DMS 273 (cell line): Measurements from ENCODE around the gene NFATC1.

ENCODE experiments used
- DNase-seq: peaks from one replicate; lab custom pipeline; 2025; ENCODE audit not compliant: unreplicated experiment; lab: John Stamatoyannopoulos, UW

NFATC1 gene

DNA sequence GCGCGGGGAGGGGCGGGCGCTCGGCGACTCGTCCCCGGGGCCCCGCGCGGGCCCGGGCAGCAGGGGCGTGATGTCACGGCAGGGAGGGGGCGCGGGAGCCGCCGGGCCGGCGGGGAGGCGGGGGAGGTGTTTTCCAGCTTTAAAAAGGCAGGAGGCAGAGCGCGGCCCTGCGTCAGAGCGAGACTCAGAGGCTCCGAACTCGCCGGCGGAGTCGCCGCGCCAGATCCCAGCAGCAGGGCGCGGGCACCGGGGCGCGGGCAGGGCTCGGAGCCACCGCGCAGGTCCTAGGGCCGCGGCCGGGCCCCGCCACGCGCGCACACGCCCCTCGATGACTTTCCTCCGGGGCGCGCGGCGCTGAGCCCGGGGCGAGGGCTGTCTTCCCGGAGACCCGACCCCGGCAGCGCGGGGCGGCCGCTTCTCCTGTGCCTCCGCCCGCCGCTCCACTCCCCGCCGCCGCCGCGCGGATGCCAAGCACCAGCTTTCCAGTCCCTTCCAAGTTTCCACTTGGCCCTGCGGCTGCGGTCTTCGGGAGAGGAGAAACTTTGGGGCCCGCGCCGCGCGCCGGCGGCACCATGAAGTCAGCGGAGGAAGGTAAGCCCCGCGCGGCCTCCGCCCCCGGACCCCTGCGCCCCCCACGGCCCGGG lies at the start of gene NFATC1:
Gene NFATC1, plus strand, starts transcription at position 170 of the 644 bp plus-strand sequence. Its CDS starts 295 bp downstream, at position 465.
- DNase-seq = peak; percentile 81

DNA sequence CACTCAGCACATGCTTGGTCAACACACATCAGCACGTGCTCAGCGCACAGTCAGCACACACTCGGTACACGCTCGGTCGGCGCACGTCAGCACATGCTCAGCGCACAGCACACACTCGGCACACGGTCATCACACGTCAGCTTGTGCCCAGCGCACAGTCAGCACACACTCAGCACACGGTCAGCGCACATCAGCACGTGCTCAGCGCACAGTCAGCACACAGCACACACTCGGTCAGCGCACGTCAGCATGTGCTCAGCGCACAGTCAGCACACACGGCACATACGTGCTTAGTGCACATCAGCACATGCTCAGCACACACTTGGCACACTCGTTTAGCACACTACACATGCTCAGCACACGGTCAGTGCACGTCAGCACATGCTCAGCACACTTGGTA lies 49.7 kb upstream of the NFATC1 start:
- DNase-seq = no peak

DNA sequence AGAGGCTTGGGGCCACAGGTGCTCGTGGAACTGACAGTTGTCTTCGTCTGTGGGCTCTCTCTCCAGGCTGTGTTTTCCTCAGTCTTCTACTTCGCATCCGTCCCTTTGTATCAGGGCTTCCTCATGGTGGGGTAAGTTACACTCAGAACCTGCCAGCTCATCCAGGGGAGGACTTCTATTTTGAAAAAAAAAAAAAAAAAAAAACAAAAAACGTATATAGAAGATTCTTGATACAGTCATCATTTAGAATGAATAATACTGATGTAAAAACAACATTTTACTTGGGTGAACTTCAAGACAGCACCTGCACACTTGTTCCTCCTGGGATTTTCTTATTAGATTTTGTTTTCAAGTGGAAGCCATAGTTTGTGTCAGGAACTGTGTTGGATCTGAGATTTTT lies 47.7 kb upstream of the NFATC1 start:
- no peak for DNase-seq

DNA sequence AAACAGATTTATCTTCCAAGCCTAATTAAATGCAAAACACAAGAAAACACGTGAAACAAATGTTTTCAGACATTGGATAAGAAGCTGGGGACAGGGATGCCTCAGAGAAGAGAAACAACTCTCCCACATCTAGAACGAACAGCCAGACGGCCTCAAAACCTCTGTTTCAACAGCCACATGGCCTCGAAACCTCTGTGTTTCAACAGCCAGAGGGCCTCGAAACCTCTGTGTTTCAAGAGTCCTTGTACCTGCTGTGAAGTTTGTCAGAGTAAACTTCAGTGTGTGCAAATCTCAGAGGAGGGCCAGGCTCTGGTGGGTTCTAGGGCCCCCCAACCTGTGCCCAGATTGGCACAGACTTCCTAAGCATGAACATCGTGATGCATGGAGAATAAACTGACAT lies 43.3 kb upstream of the NFATC1 start:
- DNase-seq = no peak

DNA sequence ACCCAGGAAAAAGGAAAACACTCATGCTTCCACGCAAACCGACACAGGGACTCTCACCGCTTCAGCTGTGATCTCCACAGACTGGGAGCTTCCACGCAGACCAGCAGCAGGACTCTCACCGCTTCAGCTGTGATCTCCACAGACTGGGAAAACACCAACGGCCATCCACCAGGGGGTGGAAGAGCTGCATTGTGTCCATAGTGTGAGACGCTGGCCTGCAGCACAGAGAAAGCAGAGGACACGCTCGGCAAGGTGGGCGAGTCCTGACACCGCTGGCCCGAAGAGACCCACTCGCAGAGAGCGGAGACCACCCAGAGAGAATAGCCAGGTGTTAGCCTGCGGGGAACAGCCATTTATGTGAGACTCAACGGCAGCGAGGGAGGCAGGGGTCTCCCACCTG lies 42.5 kb upstream of the NFATC1 start:
- DNase-seq = peak; percentile 12

DNA sequence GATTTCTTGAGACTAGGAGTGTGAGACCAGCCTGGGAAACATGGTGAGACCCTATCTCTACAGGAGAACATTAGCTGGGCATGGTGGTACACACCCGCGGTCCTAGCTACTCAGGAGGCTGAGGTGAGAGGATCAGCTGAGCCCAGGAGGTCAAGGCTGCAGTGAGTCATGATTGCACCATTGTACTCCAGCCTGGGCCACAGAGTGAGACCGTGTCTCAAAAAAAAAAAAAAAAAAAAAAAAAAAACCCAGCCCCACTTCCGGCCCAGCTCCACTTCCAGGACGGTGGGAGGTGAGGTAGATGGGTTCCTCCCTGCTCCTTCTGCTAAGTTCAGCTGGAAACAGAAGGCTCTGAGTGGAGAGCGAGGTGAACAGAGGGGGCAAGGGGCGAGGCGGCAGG lies 41.4 kb upstream of the NFATC1 start:
- DNase-seq = no peak

DNA sequence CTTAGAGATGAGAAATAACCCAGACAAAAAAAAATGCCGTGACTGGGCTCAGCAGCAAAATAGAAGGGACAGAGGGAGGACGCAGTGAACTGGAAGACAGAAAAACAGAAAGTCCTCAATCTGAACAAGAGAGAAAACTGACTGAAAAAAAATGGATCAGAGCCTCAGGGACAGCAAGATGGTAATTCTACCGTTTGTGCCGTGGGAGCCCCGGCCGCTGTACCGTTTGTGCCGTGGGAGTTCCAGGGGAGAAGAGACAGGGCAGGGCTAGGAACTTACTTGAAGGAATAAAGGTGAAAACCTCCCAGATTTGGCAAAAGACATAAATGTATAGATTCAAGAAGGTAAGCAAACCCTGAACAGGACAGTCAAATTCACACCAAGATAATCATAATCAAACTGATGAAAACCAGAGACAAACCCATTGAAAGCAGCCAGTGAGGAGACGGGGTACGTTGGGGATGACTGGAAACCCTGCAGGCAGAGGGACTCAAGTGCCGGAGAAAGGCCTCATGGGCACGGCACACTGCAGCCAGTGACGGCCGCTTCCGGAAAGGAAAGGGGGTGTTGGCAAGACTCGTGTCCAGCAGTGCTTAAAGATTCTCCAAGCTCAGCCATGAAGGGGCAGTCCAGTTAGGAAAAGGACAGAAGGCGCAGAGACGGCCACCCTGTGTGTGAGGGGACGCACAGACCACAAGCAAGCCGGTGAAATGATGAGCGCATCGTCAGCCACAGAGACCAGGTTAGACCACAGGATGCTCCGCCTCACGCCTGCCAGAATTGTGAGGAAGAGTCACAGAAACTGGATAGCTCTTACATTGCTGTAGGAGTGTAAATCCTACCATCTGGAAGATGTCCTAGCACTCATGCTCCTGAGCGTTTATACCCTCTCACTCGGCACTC lies 40.0 kb upstream of the NFATC1 start:
- DNase-seq = no peak

DNA sequence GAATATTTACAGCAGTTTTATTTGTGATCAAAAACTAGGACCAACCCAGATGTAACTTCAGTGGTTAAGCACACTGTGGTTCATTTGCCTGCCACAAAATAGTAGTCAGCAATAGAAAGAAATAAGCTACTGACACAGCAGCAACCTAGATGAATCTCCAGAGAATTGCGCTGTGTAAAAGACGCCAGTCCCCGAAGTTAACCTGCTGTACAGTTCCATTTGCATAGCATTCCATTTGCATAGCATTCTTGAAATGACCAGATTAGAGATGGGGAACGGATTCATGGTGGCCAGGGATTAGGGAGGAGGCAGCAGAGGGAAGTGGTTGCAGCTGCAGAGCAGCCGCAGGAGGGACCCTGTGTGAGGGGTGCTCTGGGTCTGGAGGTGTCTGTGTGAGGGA lies 39.3 kb upstream of the NFATC1 start:
- DNase-seq = no peak

DNA sequence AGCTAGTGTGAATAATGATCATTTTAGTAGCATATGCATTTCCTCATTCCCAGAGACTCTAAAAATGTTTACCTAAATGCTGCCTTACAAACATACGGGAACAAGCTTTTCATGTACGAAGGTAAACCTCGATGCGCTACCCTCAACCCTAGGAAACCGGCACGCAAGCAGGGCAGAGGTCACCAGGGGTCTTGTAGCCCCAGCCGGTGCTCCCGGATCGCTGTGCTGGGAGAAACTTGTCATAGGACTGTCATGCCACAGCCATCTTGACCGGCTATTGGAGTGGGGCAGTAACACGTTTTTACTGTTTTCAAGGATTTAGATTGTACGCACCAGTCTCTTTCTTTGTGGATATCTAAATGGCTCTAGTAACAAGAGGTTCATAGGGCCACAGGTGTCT lies 34.8 kb upstream of the NFATC1 start:
- no peak for DNase-seq

DNA sequence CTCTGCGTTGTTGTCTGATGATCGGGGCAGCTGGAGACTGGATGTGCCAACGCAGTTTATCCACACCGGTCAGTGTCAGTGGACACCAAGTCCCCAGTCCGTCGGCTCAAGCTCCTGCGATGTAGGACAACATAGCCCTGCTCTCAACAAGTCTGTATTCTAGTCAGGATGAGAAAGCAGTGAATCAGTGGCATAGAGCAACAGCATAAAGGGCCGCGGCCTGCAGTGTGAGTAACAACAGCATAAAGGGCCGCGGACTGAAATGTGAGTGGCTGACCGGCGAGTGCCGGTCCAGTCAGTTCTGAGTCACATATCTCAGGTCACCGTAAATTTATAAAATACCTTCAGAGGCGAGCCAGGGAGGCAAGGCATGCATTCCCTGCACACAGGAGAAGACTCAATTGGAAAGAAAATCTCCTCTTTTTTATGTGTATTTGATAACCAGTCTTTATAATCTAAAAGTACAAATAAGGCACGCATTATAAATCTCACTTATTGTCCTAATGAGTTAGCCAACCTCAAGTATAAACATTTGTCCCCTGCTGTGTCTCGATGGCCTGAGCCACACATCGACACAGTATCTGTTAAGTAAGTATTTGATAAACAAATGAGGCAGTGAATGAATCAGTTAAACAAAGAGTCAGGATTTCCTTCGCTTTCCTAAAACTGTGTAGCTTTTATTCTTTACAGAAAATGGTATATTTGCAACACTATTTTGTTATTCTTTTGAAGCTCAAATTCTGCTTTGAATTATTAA lies 33.8 kb upstream of the NFATC1 start:
- DNase-seq = no peak

DNA sequence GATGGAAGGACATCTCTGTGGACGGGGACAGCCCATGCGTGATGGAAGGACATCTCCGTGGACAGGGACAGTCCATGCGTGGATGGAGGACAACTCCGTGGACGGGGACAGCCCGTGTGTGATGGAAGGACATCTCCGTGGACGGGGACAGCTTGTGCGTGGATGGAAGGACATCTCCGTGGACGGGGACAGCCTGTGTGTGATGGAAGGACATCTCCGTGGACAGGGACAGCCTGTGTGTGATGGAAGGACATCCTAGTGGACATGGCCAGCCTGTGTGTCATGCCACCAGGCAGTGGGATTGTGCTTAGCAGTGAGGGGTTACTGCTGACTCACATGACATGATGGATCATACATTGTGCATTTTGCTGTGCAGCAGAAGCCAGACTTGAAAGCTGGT lies 30.0 kb upstream of the NFATC1 start:
- DNase-seq = no peak

DNA sequence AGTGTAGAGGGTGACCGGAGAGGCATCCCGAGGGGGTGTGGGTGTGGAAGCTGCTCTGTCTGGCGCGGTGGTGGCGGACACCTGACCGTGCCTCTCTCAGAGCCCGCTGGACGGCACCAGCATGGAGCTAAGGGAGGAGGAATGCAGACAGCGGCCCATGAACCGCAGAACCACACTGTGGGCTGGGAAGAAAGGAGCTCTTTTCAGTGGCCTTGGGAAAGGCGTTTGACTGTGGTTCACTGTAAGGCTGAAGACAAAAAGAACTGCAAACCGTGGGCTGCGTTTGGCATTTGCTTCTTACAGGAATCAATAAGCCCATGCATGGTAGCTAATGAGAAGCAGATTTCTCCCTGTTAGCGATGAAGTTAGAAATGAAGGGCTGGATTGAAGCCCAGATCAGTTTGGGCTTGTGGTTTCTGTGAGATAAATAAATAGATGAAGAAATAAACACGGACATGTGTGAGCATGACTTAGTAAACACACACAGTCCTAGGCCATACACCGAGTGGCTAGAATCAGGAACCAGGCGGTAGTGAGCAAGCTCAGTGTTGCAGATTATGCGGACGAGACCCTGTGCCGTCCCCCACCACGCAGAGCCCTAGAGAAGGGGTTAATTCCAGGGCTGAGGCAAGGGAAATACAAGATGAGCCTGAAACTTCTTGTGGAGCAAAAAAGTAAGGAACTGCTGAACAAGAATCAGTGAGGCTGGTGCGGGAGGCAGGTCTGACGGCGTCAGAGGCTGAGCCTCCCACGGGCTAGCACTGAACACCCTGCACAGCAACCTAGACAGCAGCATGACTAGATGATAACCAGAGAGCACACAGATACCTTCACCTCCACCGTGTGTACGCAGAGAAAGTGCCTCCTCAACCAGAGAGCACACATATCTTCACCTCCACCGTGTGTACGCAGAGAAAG lies 29.3 kb upstream of the NFATC1 start:
- DNase-seq = no peak

DNA sequence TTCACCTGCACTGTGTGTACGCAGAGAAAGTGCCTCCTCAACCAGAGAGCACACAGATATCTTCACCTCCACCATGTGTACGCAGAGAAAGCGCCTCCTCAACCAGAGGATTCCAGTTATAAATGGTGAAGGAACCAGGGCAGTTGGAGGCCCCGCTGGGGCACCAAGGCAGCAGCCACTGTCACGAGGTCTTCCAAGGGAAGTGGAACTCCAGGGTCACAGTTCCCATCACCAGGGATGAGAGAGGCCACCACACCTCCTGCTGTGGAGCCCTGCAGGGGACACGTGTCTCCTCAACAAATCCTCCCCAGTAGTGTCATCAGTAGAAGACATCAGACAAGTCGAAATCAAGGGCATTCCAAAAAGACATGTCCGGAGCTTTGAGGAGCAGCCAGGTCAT lies 28.2 kb upstream of the NFATC1 start:
- no peak for DNase-seq

DNA sequence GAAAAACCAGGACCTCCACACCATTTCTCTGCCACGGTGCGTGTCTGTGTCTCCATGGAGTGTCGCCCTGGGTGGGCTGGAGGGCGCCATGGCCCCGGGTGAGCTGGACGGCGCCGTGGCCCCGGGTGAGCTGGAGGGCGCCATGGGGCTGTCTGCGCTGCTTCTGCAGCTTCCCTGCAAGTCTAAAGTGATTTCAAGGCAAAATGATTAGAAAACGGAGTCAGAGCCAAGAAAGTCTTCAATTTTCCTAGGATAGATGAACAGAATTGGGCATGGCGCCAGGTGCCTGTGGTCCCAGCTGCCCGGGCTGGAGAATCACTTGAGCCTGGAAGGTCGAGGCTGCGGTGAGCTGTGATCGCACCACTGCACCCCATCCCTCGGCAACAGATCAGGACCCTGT lies 27.7 kb upstream of the NFATC1 start:
- peak; percentile 12 for DNase-seq

DNA sequence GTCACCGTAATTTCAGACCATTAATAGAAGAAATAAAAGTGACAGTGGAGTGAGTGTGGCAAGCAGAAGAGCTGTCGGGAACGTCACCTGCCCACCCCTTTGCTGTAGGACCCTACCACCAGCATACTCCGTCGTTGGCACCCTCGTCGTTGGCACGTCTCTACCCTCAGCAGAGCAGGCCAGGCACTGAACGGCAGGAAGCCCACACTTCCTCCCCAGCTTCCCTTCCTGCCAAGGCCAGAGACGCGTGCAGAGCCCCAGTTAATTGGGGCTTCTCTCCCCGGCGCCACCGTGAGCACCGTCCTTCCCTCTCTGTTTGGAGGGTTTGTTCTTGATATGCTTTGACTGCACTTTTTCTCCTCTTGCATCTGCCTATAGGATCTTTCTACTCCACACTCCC lies 27.0 kb upstream of the NFATC1 start:
- no peak for DNase-seq

DNA sequence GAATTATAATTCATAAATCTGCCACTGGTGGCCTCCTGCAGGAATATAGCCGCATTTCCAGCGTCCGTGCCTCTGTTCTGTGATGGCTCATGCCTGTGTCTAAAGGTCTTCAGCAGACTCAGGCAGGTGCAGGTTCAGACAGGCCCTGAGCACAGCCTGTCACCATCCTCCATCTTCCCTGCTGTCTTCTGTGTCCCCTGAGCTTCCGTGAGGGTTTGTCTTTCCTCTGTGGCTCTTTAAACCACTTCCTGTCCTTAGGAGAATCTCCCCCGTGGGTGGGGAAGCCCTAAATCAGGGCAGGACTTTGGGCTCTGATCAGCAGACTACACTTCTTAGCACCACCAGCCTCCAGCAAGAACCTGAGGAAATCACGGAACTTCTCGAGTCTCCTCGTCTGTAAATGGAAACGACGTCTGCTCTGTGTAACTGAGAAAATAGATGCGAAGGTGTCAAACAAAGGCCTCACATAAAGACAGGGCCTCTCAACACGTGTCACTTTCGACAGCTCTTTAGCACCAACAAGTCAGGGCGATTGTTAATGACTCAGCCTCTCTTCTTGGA lies 24.1 kb upstream of the NFATC1 start:
- no peak for DNase-seq

DNA sequence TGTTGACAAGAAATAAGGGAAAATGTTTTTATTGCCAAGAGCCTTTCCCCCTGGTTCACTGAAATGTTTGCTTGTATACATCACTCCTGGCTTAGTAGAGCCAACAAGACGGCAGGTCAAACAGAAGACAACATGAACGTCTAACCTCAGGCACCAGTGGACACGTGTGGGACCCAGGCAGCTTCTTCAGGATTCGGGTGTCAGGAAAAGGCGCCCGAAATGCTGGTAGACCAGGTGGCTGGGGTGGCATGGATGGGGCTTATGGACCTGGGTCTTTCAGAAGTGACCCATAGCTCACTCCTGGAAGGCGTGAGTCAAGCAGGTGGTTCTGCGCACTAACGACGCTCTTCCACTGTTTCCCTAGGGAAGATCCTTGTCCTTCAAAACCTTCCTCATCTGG lies 23.3 kb upstream of the NFATC1 start:
- no peak for DNase-seq

DNA sequence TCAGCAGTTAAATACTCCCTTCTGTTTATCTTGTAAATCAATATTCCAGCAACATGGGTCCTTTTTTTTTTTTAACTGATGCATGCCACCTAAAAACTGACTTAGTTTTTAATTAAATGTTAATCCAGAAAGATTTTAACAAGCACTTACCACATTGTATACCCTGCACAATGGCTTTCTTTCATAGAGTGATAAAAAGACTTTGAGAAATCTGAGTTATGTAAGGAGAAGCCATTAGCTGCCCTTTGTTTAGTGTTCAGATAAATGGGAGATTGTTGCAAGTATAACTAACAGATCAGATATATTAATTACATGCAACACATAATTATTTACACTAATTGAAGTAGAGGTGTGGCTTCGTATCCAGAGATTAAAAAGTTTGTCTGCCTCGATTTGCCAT lies 22.7 kb upstream of the NFATC1 start:
- no peak for DNase-seq

DNA sequence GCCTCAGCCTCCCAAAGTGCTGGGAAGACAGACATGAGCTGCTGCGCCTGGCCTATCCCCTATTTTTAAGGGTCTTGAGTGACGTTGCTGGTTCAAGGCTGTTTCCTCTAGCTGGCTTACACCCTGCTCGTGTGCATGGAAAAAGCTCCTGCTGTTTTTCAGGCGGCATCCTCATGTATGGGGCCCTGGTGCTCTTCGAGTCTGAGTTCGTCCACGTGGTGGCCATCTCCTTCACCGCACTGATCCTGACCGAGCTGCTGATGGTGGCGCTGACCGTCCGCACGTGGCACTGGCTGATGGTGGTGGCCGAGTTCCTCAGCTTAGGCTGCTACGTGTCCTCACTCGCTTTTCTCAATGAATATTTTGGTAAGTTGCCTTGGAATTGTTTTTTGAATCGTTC lies 22.0 kb upstream of the NFATC1 start:
- no peak for DNase-seq

DNA sequence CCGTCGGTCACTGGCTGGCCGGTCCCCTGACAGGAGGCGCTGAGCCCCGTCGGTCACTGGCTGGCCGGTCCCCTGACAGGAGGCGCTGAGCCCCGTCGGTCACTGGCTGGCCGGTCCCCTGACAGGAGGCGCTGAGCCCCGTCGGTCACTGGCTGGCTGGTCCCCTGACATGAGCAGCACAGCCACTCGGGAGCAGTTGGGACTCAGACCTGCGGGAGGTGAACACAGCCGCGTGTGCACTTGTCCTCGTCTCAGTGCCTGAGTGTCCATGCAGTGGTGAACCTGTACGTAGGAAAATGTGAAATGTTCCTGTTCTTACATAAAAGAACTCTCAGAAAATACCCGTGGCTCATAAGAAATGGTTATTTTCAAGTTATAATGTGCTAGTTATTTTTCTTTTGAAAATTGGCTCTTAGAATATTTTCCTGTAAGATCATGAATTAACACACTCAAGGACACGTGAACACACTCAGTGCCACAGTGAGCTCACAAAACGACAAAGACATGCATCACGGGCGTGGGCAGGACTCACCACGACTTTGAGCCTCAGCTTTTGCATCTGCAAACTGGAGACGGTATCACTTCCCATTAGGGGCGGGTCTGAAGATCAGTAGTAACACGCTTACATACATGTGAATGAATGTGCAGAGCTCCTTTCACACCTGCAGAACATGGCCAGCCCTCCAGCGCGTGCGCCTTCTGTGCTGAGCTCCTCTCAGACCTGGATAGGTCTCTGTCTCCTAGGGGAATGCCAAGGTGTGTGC lies 21.1 kb upstream of the NFATC1 start:
- no peak for DNase-seq
